Upper lobe of right lung (tissue), 1 donor: ENCODE measurements around the gene PRRC2A. TPM values are rescaled to one million over a fixed set of nuclear protein-coding genes. Genes with fewer than 3 reads are reported as not detected.
"Not testable (repeated sequence)": the region's sequence is repeated elsewhere in the genome, so short reads cannot be mapped to it uniquely, and the experiment has no call there.

Experiments
- ATAC-seq: fragments of 200-7000 bp; cut with Tn5 transposase; one replicate; pipeline ENCODE4 v1.9.1; 2020; ENCODE audit warnings: mild to moderate bottlenecking, moderate library complexity
- DNase-seq: peaks from one replicate; pipeline ENCODE4 v3.0.0-alpha.2; 2020
- H3K27ac ChIP-seq: fragments of 200-600 bp; one replicate; pipeline ENCODE4 v1.8.0; 2022
- H3K27me3 ChIP-seq: fragments of 200-600 bp; one replicate; pipeline ENCODE4 v1.8.0; 2022; ENCODE audit warnings: mild to moderate bottlenecking
- H3K36me3 ChIP-seq: fragments of 200-600 bp; one replicate; pipeline ENCODE4 v1.8.0; 2022
- H3K4me1 ChIP-seq: fragments of 200-600 bp; one replicate; pipeline ENCODE4 v1.8.0; 2022
- H3K4me3 ChIP-seq: fragments of 200-600 bp; one replicate; pipeline ENCODE4 v1.8.0; 2022; ENCODE audit warnings: mild to moderate bottlenecking
- H3K9me3 ChIP-seq: fragments of 200-600 bp; one replicate; pipeline ENCODE4 v1.8.0; 2022
- intact Hi-C: fragments of 100-400 bp; cut with DNase I; formaldehyde crosslinking; loops from one replicate; pipeline ENCODE4 v1.11.0; 2022
- total RNA-seq: library from RNA; stranded (reverse); fragmentation: NEBNext Ultra II Directional; extraction: Animal tissue kit (Norgen Biotek cat#: 25700); gene quantifications from one replicate; pipeline ENCODE4 v1.2.1, GENCODE V29; 2021
- TF ChIP-seq, protein P1 (sequence below): fragments of 200-600 bp; IDR thresholded peaks from one replicate; pipeline ENCODE4 v1.8.0; 2022; ENCODE audit warnings: antibody characterized with exemption
- donor health status: DM: no; HTN: yes; CAD: no; lungs with severe emphysema.

Gene PRRC2A
- total RNA-seq, 1 donor from 2014 or later: 138 TPM

DNA sequence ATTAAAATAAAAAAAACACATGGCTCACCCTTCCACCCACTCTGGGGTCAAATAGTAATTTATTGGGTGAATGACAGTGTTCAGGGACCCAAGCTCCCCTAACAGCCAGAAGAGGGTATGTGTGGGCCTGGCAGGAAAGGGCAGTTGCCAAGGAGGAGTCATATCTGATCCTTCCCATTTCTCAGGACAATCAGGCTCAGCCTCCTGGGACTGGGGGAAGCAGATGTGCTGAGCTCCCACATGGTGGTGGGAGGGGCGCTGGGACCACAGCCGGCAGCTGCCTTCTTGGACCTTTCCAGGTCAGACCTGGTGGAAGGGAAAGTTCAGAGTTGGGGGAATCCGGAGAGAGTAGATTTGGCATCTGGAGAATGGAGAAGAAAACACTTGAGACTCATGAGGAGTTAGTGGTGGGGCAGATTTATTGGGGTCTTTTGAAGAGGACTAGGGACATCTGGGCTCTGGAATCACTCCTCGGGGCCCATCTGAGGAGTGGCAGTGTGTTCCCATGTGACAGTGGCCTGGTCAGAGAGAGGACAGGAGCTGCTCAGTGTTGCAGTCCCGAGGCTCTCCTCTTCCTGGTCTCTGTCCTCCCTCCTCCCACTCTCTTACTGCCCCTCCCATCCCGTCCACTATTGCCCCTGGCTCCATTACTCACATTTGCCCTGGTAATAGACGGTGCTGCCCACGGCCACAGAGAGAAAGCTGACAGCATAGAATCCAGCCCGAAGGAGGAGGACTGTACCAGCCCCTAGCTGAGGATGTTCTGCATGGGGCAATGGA lies 31.5 kb upstream of the PRRC2A start:
- ATAC-seq (peak; percentile 55), DNase-seq (peak; percentile 65)
- H3K36me3 ChIP-seq: no peaks in the 10 kb centered on the region
- intact Hi-C loops: no loop called here
- TF ChIP-seq, protein P1, sequence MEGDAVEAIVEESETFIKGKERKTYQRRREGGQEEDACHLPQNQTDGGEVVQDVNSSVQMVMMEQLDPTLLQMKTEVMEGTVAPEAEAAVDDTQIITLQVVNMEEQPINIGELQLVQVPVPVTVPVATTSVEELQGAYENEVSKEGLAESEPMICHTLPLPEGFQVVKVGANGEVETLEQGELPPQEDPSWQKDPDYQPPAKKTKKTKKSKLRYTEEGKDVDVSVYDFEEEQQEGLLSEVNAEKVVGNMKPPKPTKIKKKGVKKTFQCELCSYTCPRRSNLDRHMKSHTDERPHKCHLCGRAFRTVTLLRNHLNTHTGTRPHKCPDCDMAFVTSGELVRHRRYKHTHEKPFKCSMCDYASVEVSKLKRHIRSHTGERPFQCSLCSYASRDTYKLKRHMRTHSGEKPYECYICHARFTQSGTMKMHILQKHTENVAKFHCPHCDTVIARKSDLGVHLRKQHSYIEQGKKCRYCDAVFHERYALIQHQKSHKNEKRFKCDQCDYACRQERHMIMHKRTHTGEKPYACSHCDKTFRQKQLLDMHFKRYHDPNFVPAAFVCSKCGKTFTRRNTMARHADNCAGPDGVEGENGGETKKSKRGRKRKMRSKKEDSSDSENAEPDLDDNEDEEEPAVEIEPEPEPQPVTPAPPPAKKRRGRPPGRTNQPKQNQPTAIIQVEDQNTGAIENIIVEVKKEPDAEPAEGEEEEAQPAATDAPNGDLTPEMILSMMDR: no peak
- H3K27me3 ChIP-seq: no peaks in the 10 kb centered on the region
- H3K4me3 ChIP-seq: no peak overlapping the region
- peaks cover 10% of the 10 kb centered on the region for H3K4me1 ChIP-seq
- no peaks in the 10 kb centered on the region for H3K9me3 ChIP-seq
- H3K27ac ChIP-seq: no peak overlapping the region

- DNase-seq, H3K27ac ChIP-seq, H3K27me3 ChIP-seq, ATAC-seq, H3K4me3 ChIP-seq, H3K9me3 ChIP-seq, H3K36me3 ChIP-seq, intact Hi-C loops, H3K4me1 ChIP-seq: not testable (repeated sequence)
Measured at GRCh38 chr6:31590691-31591090, 29.8 kb upstream of the PRRC2A start.

DNA sequence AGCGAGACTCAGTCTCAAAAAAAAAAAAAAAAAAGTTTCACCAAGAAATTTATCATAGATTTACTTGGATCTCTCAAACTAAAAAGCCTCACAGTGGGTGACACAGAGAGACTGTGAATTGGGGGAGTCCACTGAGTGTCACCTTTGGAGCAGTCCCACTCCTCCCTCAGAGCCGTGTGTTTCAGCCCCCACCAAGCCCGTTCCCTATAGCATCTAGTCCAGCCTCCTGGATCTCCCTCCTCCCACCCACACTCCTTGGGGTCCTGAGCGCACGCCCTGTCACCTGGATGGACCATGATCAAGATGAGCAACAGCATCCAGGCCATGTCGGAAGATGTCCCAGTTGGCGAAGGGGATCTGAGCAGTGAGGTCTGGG lies 28.1 kb upstream of the PRRC2A start:
- H3K4me1 ChIP-seq: peaks cover 4% of the 10 kb centered on the region
- H3K4me3 ChIP-seq: no peak overlapping the region
- no peak overlapping the region for H3K27ac ChIP-seq
- ATAC-seq (no peak), DNase-seq (no peak)
- no peaks in the 10 kb centered on the region for H3K36me3 ChIP-seq
- H3K9me3 ChIP-seq: no peaks in the 10 kb centered on the region
- intact Hi-C loops: no loop called here
- TF ChIP-seq, protein P1: no peak
- H3K27me3 ChIP-seq: no peaks in the 10 kb centered on the region

DNA sequence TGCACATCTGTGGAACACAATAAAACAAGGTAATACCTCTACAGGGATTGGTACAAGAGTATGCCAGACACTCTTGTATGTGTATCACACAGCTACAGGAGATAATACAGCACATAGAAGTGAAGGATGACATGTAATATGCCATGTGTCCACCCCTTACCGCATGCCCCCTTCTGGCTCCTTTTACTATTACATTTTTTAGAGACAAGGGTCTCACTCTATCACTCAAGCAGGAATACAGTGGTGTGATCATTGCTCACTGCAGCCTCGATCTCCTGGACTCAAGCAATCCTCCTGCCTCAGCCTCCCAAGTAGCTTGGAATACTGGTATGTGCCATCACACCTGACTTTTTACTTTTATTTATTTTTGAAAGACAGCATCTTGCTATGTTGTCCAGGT lies 23.5 kb upstream of the PRRC2A start:
- DNase-seq: no peak
- peak; percentile 77 for ATAC-seq
- no peaks in the 10 kb centered on the region for H3K27me3 ChIP-seq
- H3K27ac ChIP-seq: no peak overlapping the region
- H3K9me3 ChIP-seq: no peaks in the 10 kb centered on the region
- H3K36me3 ChIP-seq: no peaks in the 10 kb centered on the region
- H3K4me3 ChIP-seq: no peak overlapping the region
- no peaks in the 10 kb centered on the region for H3K4me1 ChIP-seq
- intact Hi-C loops: loop anchor here (5.0 kb wide), 1 partner anchor 50 kb away; the partner anchor contains the start of genes ATP6V1G2 and NFKBIL1
- TF ChIP-seq, protein P1: peak; percentile 41

GRCh38 chr6:31607317-31607716 lies 13.2 kb upstream of the PRRC2A start:
- no peak overlapping the region for H3K27ac ChIP-seq
- no peaks in the 10 kb centered on the region for H3K36me3 ChIP-seq
- no peak for DNase-seq
- no peaks in the 10 kb centered on the region for H3K27me3 ChIP-seq
- no peaks in the 10 kb centered on the region for H3K9me3 ChIP-seq
- TF ChIP-seq, protein P1: no peak
- intact Hi-C loops: no loop called here
- no peak for ATAC-seq
- H3K4me3 ChIP-seq: no peak overlapping the region
- H3K4me1 ChIP-seq: no peaks in the 10 kb centered on the region

DNA sequence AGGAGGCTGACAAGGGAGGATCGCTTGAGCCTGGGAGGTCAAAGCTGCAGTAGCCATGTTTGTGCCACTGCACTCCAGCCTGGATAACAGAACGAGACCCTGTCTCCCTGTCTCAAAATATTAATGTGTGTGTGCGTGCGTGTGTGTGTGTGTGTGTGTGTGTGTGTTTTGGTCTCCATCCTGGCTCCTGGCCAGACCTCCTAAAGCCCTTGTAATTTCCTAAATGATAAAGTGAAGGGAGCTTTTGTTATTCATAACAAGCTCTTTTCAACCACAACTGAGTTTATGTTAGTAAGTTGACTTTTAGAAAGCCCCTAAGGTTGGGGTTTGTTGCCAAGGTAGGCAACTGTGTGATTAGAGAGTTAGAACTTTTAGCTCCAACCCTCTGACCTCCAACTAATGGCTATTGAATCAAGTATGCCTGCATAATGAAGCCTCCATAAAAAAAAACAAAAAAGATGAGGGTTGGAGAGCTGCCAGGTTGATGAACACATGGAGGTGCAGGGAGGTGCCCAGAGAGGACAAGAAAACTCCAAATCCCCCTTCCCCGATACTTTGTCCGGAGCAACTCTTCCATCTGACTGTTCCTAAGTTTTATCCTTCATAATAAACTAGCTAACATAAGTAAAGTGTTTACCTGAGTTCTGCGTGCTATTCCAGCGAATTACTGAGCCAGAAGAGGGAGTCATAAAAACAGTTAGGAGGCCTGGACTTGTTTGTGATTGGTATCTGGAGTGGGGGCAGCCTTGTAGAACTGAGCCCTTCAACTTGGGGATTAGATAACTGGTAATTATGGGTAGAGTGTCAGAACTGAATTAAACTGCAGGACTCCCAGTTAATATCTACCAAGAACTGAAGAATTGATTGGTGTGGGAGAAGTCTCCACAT lies 10.8 kb upstream of the PRRC2A start:
- DNase-seq (no peak), ATAC-seq (no peak)
- TF ChIP-seq, protein P1: no peak
- intact Hi-C loops: no loop called here
- H3K4me1 ChIP-seq: no peaks in the 10 kb centered on the region
- no peaks in the 10 kb centered on the region for H3K27me3 ChIP-seq
- no peak overlapping the region for H3K27ac ChIP-seq
- no peaks in the 10 kb centered on the region for H3K36me3 ChIP-seq
- H3K4me3 ChIP-seq: no peak overlapping the region
- H3K9me3 ChIP-seq: no peaks in the 10 kb centered on the region
